ENCODE measurements around the gene UFM1.

GRCh38 chr13:38391341-38391740 is 41.7 kb downstream of the UFM1 start:
- TF ChIP-seq POLR2A (IDR thresholded peaks at IDR 0.05; ENCODE audit: low read depth, low read length) (no peak), EZH2 (IDR thresholded peaks at IDR 0.05; ENCODE audit: borderline replicate concordance, low read depth, low read length, severe bottlenecking) (no peak), POLR2AphosphoS5 (IDR thresholded peaks at IDR 0.05; ENCODE audit: insufficient read depth, low read depth, low read length) (no peak), CTCF (IDR thresholded peaks at IDR 0.05; ENCODE audit: extremely low read depth in 1 of 2, insufficient read depth in 1 of 2, low read depth in 1 of 2, low read length in 2 of 2) (no peak), JUN (IDR thresholded peaks at IDR 0.05; ENCODE audit: borderline replicate concordance, insufficient read depth, insufficient read length, low read depth) (no peak), MAX (IDR thresholded peaks at IDR 0.05; ENCODE audit: insufficient read depth, insufficient read length) (no peak), FOS (IDR thresholded peaks at IDR 0.05; ENCODE audit: borderline replicate concordance, insufficient read depth, low read length) (no peak), GATA2 (IDR thresholded peaks at IDR 0.05; ENCODE audit: insufficient read depth, insufficient read length, low read depth, low read length) (no peak), MYC (IDR thresholded peaks at IDR 0.05; ENCODE audit: low read depth, low read length) (no peak)

All from endothelial cell of umbilical vein (primary cell).